SK-MEL-5 (cell line): Measurements from ENCODE around the gene TSHZ2. TPM values are rescaled to one million over a fixed set of nuclear protein-coding genes. Genes with fewer than 3 reads are reported as not detected.
A peak's percentile ranks its signal among the peaks of the same experiment; 100 is the strongest.

ENCODE experiments used
- DNase-seq: peaks from one replicate; pipeline ENCODE4 v3.0.0-alpha.2; 2016; ENCODE audit warnings: low read depth, low spot score
- in situ Hi-C: cut with HindIII; loops from 2 replicates; pipeline ENCODE4 v1.10.0; 2016; ENCODE audit warnings: low sequenced_read_pairs, high pct_unique_total_duplicates, low pct_unique_long_range_greater_than_20kb
- polyA plus RNA-seq, 2 experiments: library from polyadenylated mRNA; depleted of rRNA; stranded (reverse); fragments of >200 nt; gene quantifications; 2 replicates each; pipeline ENCODE4 v1.2.3, GENCODE V29; 2015
- total RNA-seq: library from RNA; depleted of rRNA; stranded (reverse); fragments of >200 nt; shearing (Covaris generic); gene quantifications from 2 replicates; pipeline ENCODE4 v1.2.3, GENCODE V29; 2014; rRNA removed

The TSHZ2 gene
- not detected in 2 replicates for total RNA-seq
- 0.01 and 0.63 TPM in 2 replicates for polyA plus RNA-seq (2015; cell fraction: cytosol; rRNA removed)
- polyA plus RNA-seq (2015; cell fraction: nucleus; rRNA removed), result 1.2 TPM in 1 of 2 replicates, not detected in the other

DNA sequence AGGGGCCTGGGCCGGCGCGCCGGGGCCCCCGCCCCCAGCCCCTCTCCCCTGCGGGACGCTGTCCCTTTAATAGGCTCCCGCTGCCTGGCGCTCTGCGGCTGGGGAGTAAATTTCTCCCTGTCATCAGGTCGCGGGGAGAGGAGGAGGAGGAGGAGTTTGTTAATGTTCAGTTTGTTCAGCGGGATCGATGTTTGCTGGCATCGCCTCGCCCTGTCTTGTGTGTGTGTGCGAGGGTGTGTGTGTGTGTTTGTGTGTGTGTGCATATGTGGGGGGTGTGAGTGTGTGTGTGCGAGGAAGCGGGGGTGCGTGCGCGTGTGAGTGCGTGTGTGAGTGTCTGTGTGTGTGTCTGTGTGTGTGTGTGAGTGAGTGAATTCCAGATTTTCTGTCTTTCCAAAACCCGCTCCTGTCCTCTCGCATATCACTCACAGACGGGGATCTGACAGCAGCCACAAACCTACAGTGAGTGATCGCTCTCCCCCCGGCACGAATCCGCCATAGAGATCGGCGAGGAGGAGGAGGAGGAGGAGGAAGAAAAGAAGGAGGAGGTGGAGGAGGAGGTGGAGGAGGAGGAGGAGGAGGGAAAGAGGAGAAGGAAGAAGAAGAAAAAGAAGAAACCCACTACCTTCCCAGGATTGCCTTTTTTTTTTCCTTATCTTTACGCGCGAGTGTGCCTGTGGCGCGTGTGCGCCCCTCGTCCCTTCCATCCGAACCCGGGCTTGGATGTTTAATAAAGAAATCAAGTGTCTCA is at the start of gene TSHZ2:
Gene TSHZ2 (plus strand): TSS at position 169 of the 748 bp plus-strand sequence. CDS start 936 bp downstream, outside the sequence.
- DNase-seq, result peak; percentile 14
- in situ Hi-C loops, result no loop called here

DNA sequence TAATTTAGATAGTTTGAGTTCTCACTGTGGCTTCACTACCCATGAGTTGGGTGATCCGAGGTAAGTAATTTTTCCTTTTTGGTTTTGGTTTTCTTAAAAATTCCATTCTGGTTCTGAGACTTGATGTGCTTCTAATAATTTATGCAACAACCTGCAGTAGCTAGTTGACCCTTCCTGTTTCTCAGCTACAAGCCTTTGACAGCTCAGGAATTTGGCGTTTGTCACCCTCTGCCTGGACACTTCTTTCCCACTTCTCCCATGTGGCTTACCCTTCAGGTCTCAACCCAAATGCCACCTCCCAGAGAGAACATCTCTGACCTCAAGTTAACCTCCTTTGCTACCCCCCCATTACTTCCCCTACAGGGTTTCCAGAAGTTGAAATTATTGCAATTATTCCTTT is 49.7 kb upstream of the TSHZ2 start:
- in situ Hi-C loops, result no loop called here
- no peak for DNase-seq

- DNase-seq, result no peak
- in situ Hi-C loops, result no loop called here
Observed at GRCh38 chr20:52923123-52923937, 48.8 kb upstream of the TSHZ2 start.

- in situ Hi-C loops, result no loop called here
- DNase-seq, result no peak
Observed at GRCh38 chr20:52924411-52925271, 47.5 kb upstream of the TSHZ2 start.

- in situ Hi-C loops, result no loop called here
- DNase-seq, result no peak
Observed at GRCh38 chr20:52926505-52926904, 45.7 kb upstream of the TSHZ2 start.

GRCh38 chr20:52933867-52934266 is 38.3 kb upstream of the TSHZ2 start:
- in situ Hi-C loops, result no loop called here
- DNase-seq, result no peak

- in situ Hi-C loops, result no loop called here
- no peak for DNase-seq
Observed at GRCh38 chr20:52936351-52937340, 35.5 kb upstream of the TSHZ2 start.

- in situ Hi-C loops, result no loop called here
- DNase-seq, result peak; percentile 58
Observed at GRCh38 chr20:52937591-52938100, 34.5 kb upstream of the TSHZ2 start.

DNA sequence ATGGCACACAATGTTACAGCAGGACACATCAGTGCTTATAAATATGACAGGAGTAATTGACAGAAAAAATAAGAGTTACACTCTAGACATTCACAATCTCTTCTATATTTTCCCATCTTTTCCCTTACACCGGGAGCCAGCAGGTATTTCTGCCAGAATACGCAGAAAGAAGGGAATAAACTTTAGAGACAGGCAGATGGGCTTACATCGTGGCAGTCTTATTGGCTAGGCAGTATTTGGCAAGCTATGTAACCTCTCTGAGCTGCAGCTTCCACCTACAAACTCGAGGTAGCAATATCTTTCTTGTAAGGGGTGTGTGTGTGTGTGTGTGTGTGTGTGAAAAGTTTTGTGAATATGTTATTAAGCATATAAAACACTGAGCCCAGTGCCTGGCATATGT is 33.0 kb upstream of the TSHZ2 start:
- no peak for DNase-seq
- in situ Hi-C loops, result no loop called here

- no peak for DNase-seq
- in situ Hi-C loops, result no loop called here
Observed at GRCh38 chr20:52941808-52942207, 30.4 kb upstream of the TSHZ2 start.

- DNase-seq, result no peak
- in situ Hi-C loops, result no loop called here
Observed at GRCh38 chr20:52943185-52943841, 28.8 kb upstream of the TSHZ2 start.

GRCh38 chr20:52945268-52945667 is 26.9 kb upstream of the TSHZ2 start:
- in situ Hi-C loops, result no loop called here
- no peak for DNase-seq

- DNase-seq, result no peak
- in situ Hi-C loops, result no loop called here
Observed at GRCh38 chr20:52945862-52946522, 26.2 kb upstream of the TSHZ2 start.

DNA sequence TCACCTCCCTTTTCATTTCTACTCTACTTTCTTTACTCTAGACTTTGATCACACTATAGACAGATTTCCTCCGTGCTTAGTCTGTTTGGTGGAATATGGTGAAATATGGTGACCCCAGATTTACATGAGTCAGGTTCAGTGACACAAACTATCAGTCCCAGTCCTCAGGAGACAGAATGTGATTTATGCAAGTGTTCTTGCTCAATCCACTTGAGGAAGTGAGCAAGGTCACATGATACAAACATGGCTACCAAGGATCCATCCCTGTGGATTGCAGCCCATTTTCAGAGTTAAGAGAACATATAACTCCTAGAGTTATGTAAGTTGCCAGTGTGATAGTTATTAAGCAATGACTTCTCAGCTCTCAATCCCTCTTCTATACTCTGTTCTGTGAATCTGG is 23.7 kb upstream of the TSHZ2 start:
- in situ Hi-C loops, result no loop called here

DNA sequence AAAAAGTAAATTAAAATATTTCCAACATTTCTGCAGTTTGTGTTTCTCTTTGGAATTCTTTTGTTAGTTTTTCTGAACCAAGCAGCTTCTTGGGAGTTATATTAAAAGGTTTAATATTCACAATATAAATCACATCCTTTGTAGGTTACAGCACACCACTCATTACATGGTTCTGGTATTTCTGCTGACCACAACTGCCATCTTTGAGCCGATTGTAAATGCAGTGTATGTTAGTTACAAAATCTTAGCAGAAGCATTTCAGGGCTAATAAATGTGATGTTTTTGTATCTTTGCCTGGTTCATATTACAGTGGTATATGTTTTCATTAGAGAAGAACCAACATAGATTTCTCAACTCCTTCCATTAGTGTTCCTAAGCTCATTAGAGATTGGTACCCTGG is 19.1 kb upstream of the TSHZ2 start:
- in situ Hi-C loops, result no loop called here
- no peak for DNase-seq

More for the DNA sequence above, 23.7 kb upstream of the TSHZ2 start:
- DNase-seq, result no peak

DNA sequence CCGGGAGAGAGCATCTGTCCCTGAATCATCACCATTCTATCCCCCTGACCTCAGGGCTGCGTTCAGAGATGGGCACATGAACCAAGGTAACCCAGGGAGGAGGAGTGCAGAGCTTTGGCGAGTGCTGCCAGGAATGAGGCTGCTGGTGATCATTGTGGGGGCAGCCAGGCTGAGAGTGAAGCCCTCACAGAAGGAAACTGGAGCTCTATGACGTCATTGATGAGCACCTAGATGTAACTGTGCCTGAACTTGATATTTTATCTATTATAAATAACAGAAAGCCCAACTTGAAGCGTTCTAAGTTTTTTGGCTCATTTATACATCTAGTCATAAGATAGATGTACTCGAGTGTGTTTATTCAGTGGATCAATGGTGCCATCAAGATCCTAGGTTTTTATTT is 17.3 kb upstream of the TSHZ2 start:
- in situ Hi-C loops, result no loop called here
- DNase-seq, result no peak
